K562 (cell line): Measurements from ENCODE around the gene SAPCD1. TPM values are rescaled to one million over a fixed set of nuclear protein-coding genes. Genes with fewer than 3 reads are reported as not detected.
A peak's percentile ranks its signal among the peaks of the same experiment; 100 is the strongest.

ENCODE experiments used
- DMBX1 ChIP-seq: fragments of 250-450 bp; sonication (Bioruptor Pico); IDR thresholded peaks from 2 replicates; pipeline ENCODE4 v1.8.0; 2022; ENCODE audit warnings: inconsistent platforms, mild to moderate bottlenecking, moderate library complexity, borderline replicate concordance
- FOXP1 ChIP-seq: sonication (generic); formaldehyde crosslinking; IDR thresholded peaks from 2 replicates; pipeline ENCODE4 v1.8.0; 2022; ENCODE audit warnings: mild to moderate bottlenecking, missing genetic modification reagents
- KAT7 ChIP-seq: sonication (generic); formaldehyde crosslinking; IDR thresholded peaks from 2 replicates; pipeline ENCODE4 v1.8.0; 2022; ENCODE audit warnings: missing genetic modification reagents, mild to moderate bottlenecking, borderline replicate concordance
- POLR2G ChIP-seq: fragments of 200-400 bp; formaldehyde crosslinking; IDR thresholded peaks from 2 replicates; pipeline ENCODE4 v1.6.1; 2017; ENCODE audit warnings: low read depth, mild to moderate bottlenecking, antibody characterized with exemption, low read length, moderate library complexity
- POU5F1 ChIP-seq: fragments of 150-350 bp; IDR thresholded peaks from 2 replicates; pipeline ENCODE4 v1.6.1; 2014; ENCODE audit warnings: borderline replicate concordance, low read length, low read depth, mild to moderate bottlenecking; ENCODE audit not compliant: partially characterized antibody
- RBM14 ChIP-seq: fragments of 200-400 bp; formaldehyde crosslinking; IDR thresholded peaks from 2 replicates; pipeline ENCODE4 v1.6.1; 2018; ENCODE audit warnings: low read depth, mild to moderate bottlenecking, low read length, moderate library complexity, borderline replicate concordance; ENCODE audit not compliant: insufficient read depth
- RREB1 ChIP-seq: fragments of 250-450 bp; sonication (Bioruptor Pico); IDR thresholded peaks from 2 replicates; pipeline ENCODE4 v1.4.0; 2020
- ZNF830 ChIP-seq: fragments of 250-450 bp; sonication (Bioruptor Pico); IDR thresholded peaks from 2 replicates; pipeline ENCODE4 v1.5.0; 2021; ENCODE audit warnings: mild to moderate bottlenecking
- polyA plus RNA-seq, 8 experiments: library from polyadenylated mRNA; depleted of rRNA in 4 of 8; stranded (reverse) in 5 of 8; unstranded in 3 of 8; fragments of >200 nt; fragmentation: Nextera tagmentation in 2 of 8; fragmentation: Illumina TruSeq in 1 of 8; extraction: Ambion mirVana in 2 of 8; extraction: Trizol in 1 of 8; gene quantifications; 2 replicates each; pipeline versions ENCODE4 v1.2.1 to v1.2.3, GENCODE V29; 2011 to 2014; ENCODE audit warnings: inconsistent platforms in 1 of 8, missing spikeins in 1 of 8
- total RNA-seq, 7 experiments: library from RNA; depleted of rRNA in 6 of 7; stranded (reverse); fragments of >200 nt in 6 of 7; fragmentation: Illumina TruSeq in 2 of 7; extraction: Trizol in 2 of 7; gene quantifications; 2 replicates each; pipeline versions ENCODE4 v1.2.1 to v1.2.3, GENCODE V29; 2011 to 2021; ENCODE audit warnings: low replicate concordance in 1 of 7

The SAPCD1 gene
- total and polyA plus RNA-seq, 9 of the 15 experiments (the other 6 are each of a cell fraction or from before 2014, with no cell fraction given) = 2.6 to 30.2 (median 7.4) TPM

GRCh38 chr6:31778999-31779885 is 16.8 kb downstream of the SAPCD1 start (continued):
- peak; percentile 61; the same call in 1 of the 2 replicates for TF ChIP-seq RREB1 (CRISPR knock-in tag)
- no peak for TF ChIP-seq KAT7 (CRISPR knock-in tag)
- no peak for TF ChIP-seq POU5F1
- peak; percentile 46 for TF ChIP-seq POLR2G
- TF ChIP-seq FOXP1 = no peak
- 0 out of 2 replicates have a peak, but pooled peaks have one; percentile 38 for TF ChIP-seq RBM14
- no peak for TF ChIP-seq DMBX1 (CRISPR knock-in tag)
- no peak for TF ChIP-seq ZNF830 (CRISPR knock-in tag)
- TF ChIP-seq, all 486 proteins: peak for 6
